ENCODE results near the gene SUGCT. TPM values are rescaled to one million over a fixed set of nuclear protein-coding genes. Genes with fewer than 3 reads are reported as not detected.

SUGCT gene
- polyA plus RNA-seq, 1 donor = 18.8 TPM

DNA sequence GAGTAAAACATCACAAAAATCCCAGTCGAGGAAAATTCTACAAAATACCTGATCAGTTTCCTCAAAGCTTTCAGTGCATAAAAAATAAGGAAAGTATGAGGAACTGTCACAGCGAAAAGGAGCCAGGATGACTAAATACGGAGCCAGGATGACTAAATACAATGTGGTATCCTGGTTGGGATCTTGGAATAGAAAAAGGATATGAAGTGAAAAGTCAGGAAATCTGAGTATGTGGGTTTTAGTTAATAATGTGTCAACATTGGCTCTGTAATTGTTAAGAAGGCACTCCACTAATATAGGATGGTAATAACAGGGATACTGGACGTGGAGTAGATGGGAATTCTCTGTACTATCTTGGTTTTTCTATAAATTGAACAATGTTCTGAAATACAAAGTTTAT is 175.5 kb downstream of the SUGCT start:
- Histone ChIP-seq H3K27ac (ENCODE audit: low read length) (no peak overlapping the region), H3K4me1 (ENCODE audit: control insufficient read depth, insufficient read depth, low read length) (no peaks in the 10 kb centered on the region), H3K9me3 (ENCODE audit: control insufficient read depth, low read depth, low read length) (no peaks in the 10 kb centered on the region), H3K27me3 (ENCODE audit: control insufficient read depth, insufficient read depth, low read length) (no peaks in the 10 kb centered on the region), H3K36me3 (ENCODE audit: control insufficient read depth, insufficient read depth, low read length) (no peaks in the 10 kb centered on the region), H3K4me3 (ENCODE audit: low read length) (no peak overlapping the region)
- no peak for DNase-seq
- WGBS (ENCODE audit: insufficient coverage, low lambda C conversion rate) = 61% methylated on average over 3 of the region's 4 CpGs

DNA sequence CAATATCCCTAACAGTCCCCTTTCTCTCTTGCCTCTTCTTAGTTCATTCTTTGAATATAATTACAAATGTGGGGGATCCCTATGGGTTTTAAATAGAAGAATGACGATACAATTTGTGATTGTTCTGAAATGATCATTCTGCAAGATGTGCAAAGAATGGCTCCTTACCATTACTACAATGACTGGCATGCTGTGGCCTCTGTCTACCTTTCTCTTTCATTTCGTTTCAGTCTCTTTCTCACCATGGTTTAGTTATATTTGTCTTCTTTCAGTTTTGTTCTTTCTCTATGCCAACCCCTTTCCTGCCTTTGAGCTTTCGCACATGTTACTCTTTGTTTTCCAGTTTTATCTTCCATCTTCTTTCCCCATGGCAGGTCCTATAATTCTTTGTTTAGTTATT is 176.5 kb downstream of the SUGCT start:
- H3K27me3 ChIP-seq (ENCODE audit: control insufficient read depth, insufficient read depth, low read length) = no peaks in the 10 kb centered on the region
- no peaks in the 10 kb centered on the region for H3K36me3 ChIP-seq (ENCODE audit: control insufficient read depth, insufficient read depth, low read length)
- H3K27ac ChIP-seq (ENCODE audit: low read length) = no peak overlapping the region
- 93% methylated on average over 2 of the region's 3 CpGs for WGBS (ENCODE audit: insufficient coverage, low lambda C conversion rate)
- H3K4me1 ChIP-seq (ENCODE audit: control insufficient read depth, insufficient read depth, low read length) = no peaks in the 10 kb centered on the region
- no peak for DNase-seq
- H3K4me3 ChIP-seq (ENCODE audit: low read length) = no peak overlapping the region
- H3K9me3 ChIP-seq (ENCODE audit: control insufficient read depth, low read depth, low read length) = no peaks in the 10 kb centered on the region

DNA sequence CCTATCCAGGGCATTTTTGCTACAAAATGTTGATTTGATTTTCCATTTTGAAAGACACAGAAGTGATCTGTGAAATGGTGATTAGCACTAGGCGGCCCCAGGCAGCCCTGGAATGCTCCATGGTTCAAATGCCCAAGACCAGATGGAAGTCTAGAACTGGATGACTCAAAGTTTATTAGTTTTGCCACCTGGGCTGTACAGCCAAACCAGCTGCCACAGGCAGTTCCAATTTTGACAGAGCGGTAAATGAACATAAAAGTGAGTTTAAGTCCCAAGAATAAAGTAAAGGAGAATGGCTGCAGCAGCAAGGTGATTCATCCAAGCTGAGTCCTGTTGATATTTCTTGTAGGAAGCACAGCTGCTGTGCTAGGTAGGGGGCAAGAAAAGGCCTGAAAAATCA is 180.5 kb downstream of the SUGCT start:
- Histone ChIP-seq H3K27me3 (ENCODE audit: control insufficient read depth, insufficient read depth, low read length) (no peaks in the 10 kb centered on the region), H3K36me3 (ENCODE audit: control insufficient read depth, insufficient read depth, low read length) (no peaks in the 10 kb centered on the region), H3K4me1 (ENCODE audit: control insufficient read depth, insufficient read depth, low read length) (no peaks in the 10 kb centered on the region), H3K4me3 (ENCODE audit: low read length) (no peak overlapping the region), H3K9me3 (ENCODE audit: control insufficient read depth, low read depth, low read length) (no peaks in the 10 kb centered on the region), H3K27ac (ENCODE audit: low read length) (no peak overlapping the region)
- no CpG with 5 or more reads among the region's 2 CpGs for WGBS (ENCODE audit: insufficient coverage, low lambda C conversion rate)
- no peak for DNase-seq

DNA sequence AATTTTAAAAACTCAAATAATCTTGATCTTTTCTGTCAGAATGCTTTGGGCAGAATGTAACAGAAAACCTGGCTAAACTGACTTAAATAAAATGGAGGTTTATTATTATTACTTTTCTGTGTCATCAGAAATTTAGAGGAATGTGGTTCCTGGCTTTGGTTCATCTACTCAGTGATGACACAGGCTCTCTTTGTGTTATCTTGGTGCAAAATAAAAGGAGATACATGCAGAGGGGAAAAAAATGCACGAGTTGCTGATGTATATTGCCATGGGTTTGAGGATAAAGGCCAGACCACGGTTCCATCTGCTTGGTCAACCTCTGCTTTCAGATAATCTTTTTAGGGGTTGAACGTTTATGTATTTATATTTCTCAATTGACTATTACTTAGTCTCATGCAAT is 181.4 kb downstream of the SUGCT start:
- Histone ChIP-seq H3K36me3 (ENCODE audit: control insufficient read depth, insufficient read depth, low read length) (no peaks in the 10 kb centered on the region), H3K27ac (ENCODE audit: low read length) (no peak overlapping the region), H3K4me3 (ENCODE audit: low read length) (no peak overlapping the region), H3K27me3 (ENCODE audit: control insufficient read depth, insufficient read depth, low read length) (no peaks in the 10 kb centered on the region), H3K9me3 (ENCODE audit: control insufficient read depth, low read depth, low read length) (no peaks in the 10 kb centered on the region), H3K4me1 (ENCODE audit: control insufficient read depth, insufficient read depth, low read length) (no peaks in the 10 kb centered on the region)
- WGBS (ENCODE audit: insufficient coverage, low lambda C conversion rate) = 86% methylated on average over 2 of the region's 3 CpGs
- no peak for DNase-seq

DNA sequence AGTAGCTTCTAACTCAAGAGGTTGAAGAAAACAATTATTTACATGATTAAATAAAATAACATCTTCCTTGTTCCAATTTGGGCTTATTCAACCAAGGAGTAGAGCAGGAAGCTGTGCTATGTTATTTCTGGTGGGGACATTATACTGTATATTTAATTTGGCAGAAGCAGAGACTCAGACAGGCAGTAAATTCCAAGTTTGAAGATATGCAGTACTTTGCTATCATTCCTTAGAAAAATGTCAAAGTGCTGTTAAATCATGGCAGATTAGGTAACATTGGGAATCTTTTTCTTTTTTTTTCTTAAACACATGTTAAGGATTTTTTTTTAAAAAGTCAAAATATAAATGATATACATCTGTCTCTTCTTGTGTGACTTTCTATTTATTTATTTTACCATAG is 190.1 kb downstream of the SUGCT start:
- peak in 1 of 2 donors; percentile 4 for DNase-seq
- Histone ChIP-seq H3K36me3 (ENCODE audit: control insufficient read depth, insufficient read depth, low read length) (no peaks in the 10 kb centered on the region), H3K9me3 (ENCODE audit: control insufficient read depth, low read depth, low read length) (no peaks in the 10 kb centered on the region), H3K4me1 (ENCODE audit: control insufficient read depth, insufficient read depth, low read length) (no peaks in the 10 kb centered on the region), H3K27me3 (ENCODE audit: control insufficient read depth, insufficient read depth, low read length) (no peaks in the 10 kb centered on the region), H3K27ac (ENCODE audit: low read length) (no peak overlapping the region), H3K4me3 (ENCODE audit: low read length) (no peak overlapping the region)

GRCh38 chr7:40327113-40327512 is 192.3 kb downstream of the SUGCT start:
- H3K9me3 ChIP-seq (ENCODE audit: control insufficient read depth, low read depth, low read length) = no peaks in the 10 kb centered on the region
- H3K4me3 ChIP-seq (ENCODE audit: low read length) = no peak overlapping the region
- no peak overlapping the region for H3K27ac ChIP-seq (ENCODE audit: low read length)
- no peak for DNase-seq
- no peaks in the 10 kb centered on the region for H3K27me3 ChIP-seq (ENCODE audit: control insufficient read depth, insufficient read depth, low read length)
- no peaks in the 10 kb centered on the region for H3K36me3 ChIP-seq (ENCODE audit: control insufficient read depth, insufficient read depth, low read length)
- H3K4me1 ChIP-seq (ENCODE audit: control insufficient read depth, insufficient read depth, low read length) = no peaks in the 10 kb centered on the region
- WGBS (ENCODE audit: insufficient coverage, low lambda C conversion rate) = no CpG with 5 or more reads among the region's 2 CpGs

DNA sequence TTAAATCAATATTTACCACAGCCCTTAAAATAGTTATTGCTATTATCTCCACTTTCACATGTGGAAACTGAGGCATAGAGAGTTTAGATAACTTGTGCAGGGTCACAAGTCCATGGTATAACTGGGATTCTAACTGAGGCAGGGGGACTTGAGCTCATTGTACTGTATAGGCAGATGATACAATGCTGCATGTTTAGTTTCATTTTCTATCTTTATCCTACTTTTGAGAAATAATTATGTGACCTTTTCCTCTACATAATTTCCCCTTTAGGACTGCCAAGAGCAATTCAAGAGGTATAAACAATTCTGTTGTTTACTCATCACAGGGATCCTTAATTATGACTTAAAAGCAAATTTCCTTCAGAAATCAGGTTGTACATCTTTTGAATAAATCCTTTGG is 193.1 kb downstream of the SUGCT start:
- no peaks in the 10 kb centered on the region for H3K4me1 ChIP-seq (ENCODE audit: control insufficient read depth, insufficient read depth, low read length)
- DNase-seq = no peak
- no peaks in the 10 kb centered on the region for H3K27me3 ChIP-seq (ENCODE audit: control insufficient read depth, insufficient read depth, low read length)
- H3K27ac ChIP-seq (ENCODE audit: low read length) = no peak overlapping the region
- no peaks in the 10 kb centered on the region for H3K36me3 ChIP-seq (ENCODE audit: control insufficient read depth, insufficient read depth, low read length)
- no peaks in the 10 kb centered on the region for H3K9me3 ChIP-seq (ENCODE audit: control insufficient read depth, low read depth, low read length)
- H3K4me3 ChIP-seq (ENCODE audit: low read length) = no peak overlapping the region

DNA sequence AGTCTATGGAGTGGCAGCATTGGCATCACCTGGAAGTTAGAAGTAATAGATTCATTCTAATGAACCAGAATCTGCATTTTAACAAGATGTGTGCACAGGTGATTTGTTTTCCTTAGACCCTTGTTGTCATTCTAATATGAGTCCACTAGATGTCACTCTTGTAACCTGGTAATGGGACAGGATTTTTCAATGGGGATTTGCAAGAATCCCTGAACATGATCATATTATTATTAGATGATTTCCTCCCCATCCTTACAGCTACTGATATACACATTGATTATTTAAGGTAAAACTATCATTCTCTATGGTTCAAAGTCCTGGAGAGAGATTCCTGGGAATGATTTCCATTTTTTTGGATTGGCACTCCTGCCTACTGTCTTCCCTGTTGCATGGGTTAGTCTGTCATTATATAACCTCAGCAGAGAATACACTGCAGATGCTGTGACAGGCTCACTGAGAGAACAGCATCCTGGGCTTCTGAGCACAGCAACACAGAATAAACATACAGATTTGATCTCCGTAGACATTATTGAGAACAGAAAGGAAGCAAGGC is 194.9 kb downstream of the SUGCT start:
- no peak overlapping the region for H3K27ac ChIP-seq (ENCODE audit: low read length)
- H3K4me1 ChIP-seq (ENCODE audit: control insufficient read depth, insufficient read depth, low read length) = no peaks in the 10 kb centered on the region
- H3K27me3 ChIP-seq (ENCODE audit: control insufficient read depth, insufficient read depth, low read length) = no peaks in the 10 kb centered on the region
- no peaks in the 10 kb centered on the region for H3K36me3 ChIP-seq (ENCODE audit: control insufficient read depth, insufficient read depth, low read length)
- H3K4me3 ChIP-seq (ENCODE audit: low read length) = no peak overlapping the region
- DNase-seq = peak; percentile 19 to 29
- H3K9me3 ChIP-seq (ENCODE audit: control insufficient read depth, low read depth, low read length) = no peaks in the 10 kb centered on the region
- WGBS (ENCODE audit: insufficient coverage, low lambda C conversion rate) = no CpG with 5 or more reads among the region's 1 CpG

DNA sequence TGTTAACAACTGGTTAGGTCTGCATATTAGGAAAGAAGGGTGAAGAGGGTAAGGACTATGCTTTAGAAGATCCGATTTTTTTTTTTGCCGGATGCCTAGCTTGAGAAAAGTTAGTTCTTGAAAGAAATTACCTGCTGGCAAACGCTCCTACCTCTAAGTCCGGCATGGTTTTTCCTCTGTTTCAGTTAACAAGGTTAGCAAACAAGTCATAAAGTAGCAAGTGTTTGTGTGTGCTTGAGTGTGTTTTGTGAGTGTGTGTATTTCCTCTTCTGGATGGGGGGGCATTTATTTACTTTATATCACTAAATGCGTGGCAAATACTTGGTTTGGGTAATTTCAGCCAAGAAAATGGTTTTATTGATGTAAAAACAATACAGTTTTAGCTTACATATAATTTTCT is 195.6 kb downstream of the SUGCT start:
- H3K4me3 ChIP-seq (ENCODE audit: low read length) = no peak overlapping the region
- no peak overlapping the region for H3K27ac ChIP-seq (ENCODE audit: low read length)
- H3K36me3 ChIP-seq (ENCODE audit: control insufficient read depth, insufficient read depth, low read length) = no peaks in the 10 kb centered on the region
- no peaks in the 10 kb centered on the region for H3K4me1 ChIP-seq (ENCODE audit: control insufficient read depth, insufficient read depth, low read length)
- no CpG with 5 or more reads among the region's 5 CpGs for WGBS (ENCODE audit: insufficient coverage, low lambda C conversion rate)
- no peak for DNase-seq
- H3K27me3 ChIP-seq (ENCODE audit: control insufficient read depth, insufficient read depth, low read length) = no peaks in the 10 kb centered on the region
- H3K9me3 ChIP-seq (ENCODE audit: control insufficient read depth, low read depth, low read length) = no peaks in the 10 kb centered on the region

GRCh38 chr7:40331915-40332314 is 197.1 kb downstream of the SUGCT start:
- H3K4me3 ChIP-seq (ENCODE audit: low read length) = no peak overlapping the region
- DNase-seq = no peak
- WGBS (ENCODE audit: insufficient coverage, low lambda C conversion rate) = 0% methylated on average over 1 of the region's 1 CpG
- no peaks in the 10 kb centered on the region for H3K4me1 ChIP-seq (ENCODE audit: control insufficient read depth, insufficient read depth, low read length)
- H3K36me3 ChIP-seq (ENCODE audit: control insufficient read depth, insufficient read depth, low read length) = no peaks in the 10 kb centered on the region
- H3K9me3 ChIP-seq (ENCODE audit: control insufficient read depth, low read depth, low read length) = no peaks in the 10 kb centered on the region
- no peak overlapping the region for H3K27ac ChIP-seq (ENCODE audit: low read length)
- H3K27me3 ChIP-seq (ENCODE audit: control insufficient read depth, insufficient read depth, low read length) = no peaks in the 10 kb centered on the region

DNA sequence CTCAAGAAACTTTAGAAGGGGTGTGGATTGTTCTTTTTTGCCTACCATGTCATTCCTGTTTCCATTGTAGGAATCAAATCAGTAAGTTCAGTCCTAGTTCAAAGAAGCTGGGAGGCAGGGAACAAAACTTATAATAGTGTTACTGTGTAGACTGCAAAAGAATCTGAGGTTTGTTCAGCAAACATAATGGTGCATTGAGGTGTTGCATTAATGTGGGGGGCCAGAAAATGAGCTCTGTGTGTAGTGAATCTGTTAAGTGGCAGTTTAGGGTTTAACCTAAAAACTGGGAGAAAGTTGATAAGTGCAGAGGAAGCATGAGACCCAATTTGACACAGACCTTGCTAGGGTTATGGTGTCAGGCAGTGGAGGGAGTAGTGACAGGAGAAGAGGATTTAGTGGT is 197.7 kb downstream of the SUGCT start:
- no peak for DNase-seq
- H3K4me1 ChIP-seq (ENCODE audit: control insufficient read depth, insufficient read depth, low read length) = no peaks in the 10 kb centered on the region
- H3K27me3 ChIP-seq (ENCODE audit: control insufficient read depth, insufficient read depth, low read length) = no peaks in the 10 kb centered on the region
- no peak overlapping the region for H3K4me3 ChIP-seq (ENCODE audit: low read length)
- H3K9me3 ChIP-seq (ENCODE audit: control insufficient read depth, low read depth, low read length) = no peaks in the 10 kb centered on the region
- no peak overlapping the region for H3K27ac ChIP-seq (ENCODE audit: low read length)
- no peaks in the 10 kb centered on the region for H3K36me3 ChIP-seq (ENCODE audit: control insufficient read depth, insufficient read depth, low read length)
